ENCODE results near the gene ABTB2.

DNA sequence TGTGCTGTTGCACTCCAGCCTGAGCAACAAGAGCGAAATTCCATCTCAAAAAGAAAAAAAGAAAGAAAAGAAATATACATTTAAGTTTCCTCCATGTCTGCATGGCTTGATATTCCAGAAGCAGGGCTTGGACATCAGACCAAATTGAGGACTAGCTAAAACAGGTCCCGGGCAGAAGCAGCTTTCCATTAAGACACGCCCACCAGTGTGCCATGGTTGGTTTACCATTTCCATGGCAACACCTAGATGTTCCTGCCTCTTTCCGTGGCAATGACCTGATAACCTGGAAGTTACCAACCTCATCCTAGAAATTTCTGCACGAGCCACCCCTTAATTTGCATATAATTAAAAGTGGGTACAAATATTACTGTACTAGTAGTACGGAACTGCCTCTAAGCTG is 141.1 kb downstream of the ABTB2 start:
- no peak for TF ChIP-seq EZH2 (IDR thresholded peaks at IDR 0.05; ENCODE audit: low read length)
- TF ChIP-seq, protein P1, sequence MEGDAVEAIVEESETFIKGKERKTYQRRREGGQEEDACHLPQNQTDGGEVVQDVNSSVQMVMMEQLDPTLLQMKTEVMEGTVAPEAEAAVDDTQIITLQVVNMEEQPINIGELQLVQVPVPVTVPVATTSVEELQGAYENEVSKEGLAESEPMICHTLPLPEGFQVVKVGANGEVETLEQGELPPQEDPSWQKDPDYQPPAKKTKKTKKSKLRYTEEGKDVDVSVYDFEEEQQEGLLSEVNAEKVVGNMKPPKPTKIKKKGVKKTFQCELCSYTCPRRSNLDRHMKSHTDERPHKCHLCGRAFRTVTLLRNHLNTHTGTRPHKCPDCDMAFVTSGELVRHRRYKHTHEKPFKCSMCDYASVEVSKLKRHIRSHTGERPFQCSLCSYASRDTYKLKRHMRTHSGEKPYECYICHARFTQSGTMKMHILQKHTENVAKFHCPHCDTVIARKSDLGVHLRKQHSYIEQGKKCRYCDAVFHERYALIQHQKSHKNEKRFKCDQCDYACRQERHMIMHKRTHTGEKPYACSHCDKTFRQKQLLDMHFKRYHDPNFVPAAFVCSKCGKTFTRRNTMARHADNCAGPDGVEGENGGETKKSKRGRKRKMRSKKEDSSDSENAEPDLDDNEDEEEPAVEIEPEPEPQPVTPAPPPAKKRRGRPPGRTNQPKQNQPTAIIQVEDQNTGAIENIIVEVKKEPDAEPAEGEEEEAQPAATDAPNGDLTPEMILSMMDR (optimal IDR thresholded peaks at IDR 0.05 in 1 of 3, IDR thresholded peaks at IDR 0.05 in 1 of 3, conservative IDR thresholded peaks at IDR 0.05 in 1 of 3; ENCODE audit: extremely low read depth in 1 of 3, insufficient read depth in 2 of 3, low read length in 3 of 3), result no peak

Measured in keratinocyte (primary cell).